Esophagus (tissue), 2 donors: ENCODE results near the gene BGLAP. TPM values are rescaled to one million over a fixed set of nuclear protein-coding genes. Genes with fewer than 3 reads are reported as not detected.

Experiments used
- H3K27ac ChIP-seq, 2 donors: one replicate each; pipeline ENCODE4 v1.5.1; 2013; ENCODE audit warnings: low read depth in 2 of 2, mild to moderate bottlenecking in 2 of 2, inconsistent platforms in 1 of 2, low read length in 1 of 2, moderate library complexity in 1 of 2
- H3K27me3 ChIP-seq, 2 donors: one replicate each; pipeline ENCODE4 v1.6.1; 2013; ENCODE audit warnings: low read length in 2 of 2, control low read depth in 1 of 2, mild to moderate bottlenecking in 1 of 2; ENCODE audit not compliant: insufficient read depth in 2 of 2, control insufficient read depth in 1 of 2
- H3K36me3 ChIP-seq, 2 donors: one replicate each; pipeline ENCODE4 v1.6.1; 2013; ENCODE audit warnings: low read length in 1 of 2; ENCODE audit not compliant: control insufficient read depth in 2 of 2, insufficient read depth in 2 of 2
- H3K4me1 ChIP-seq, 2 donors: one replicate each; pipeline ENCODE4 v1.6.1; 2013; ENCODE audit warnings: low read length in 1 of 2; ENCODE audit not compliant: control insufficient read depth in 2 of 2, insufficient read depth in 2 of 2
- H3K4me3 ChIP-seq, 2 donors: one replicate each; pipeline ENCODE4 v1.5.1; 2013; ENCODE audit warnings: low read length in 2 of 2, mild to moderate bottlenecking in 2 of 2, low read depth in 1 of 2, moderate library complexity in 1 of 2
- H3K9me3 ChIP-seq, 2 donors: one replicate each; pipeline ENCODE4 v1.6.1; 2013; ENCODE audit warnings: mild to moderate bottlenecking in 2 of 2, low read depth in 1 of 2, low read length in 1 of 2, moderate library complexity in 1 of 2; ENCODE audit not compliant: control insufficient read depth in 2 of 2, insufficient read depth in 1 of 2
- WGBS, 2 donors: extraction: QIAGEN DNeasy Blood & Tissue Kit; methylation state at CpG; one replicate each; pipeline ENCODE4 v1.1.7; 2013; 5-methylcytosine and 5-hydroxymethylcytosine counted together
- polyA plus RNA-seq, 2 donors: library from polyadenylated mRNA; stranded (reverse); fragments of 200-250 nt; gene quantifications; one replicate each; pipeline ENCODE4 v1.2.3, GENCODE V29; 2013
- donor health status: healthy with polysubstance abuse.
- donor health status: Bipolar disorder and iron deficiency.

Gene BGLAP
- polyA plus RNA-seq, 2 donors: 0.41 to 0.81 TPM

DNA sequence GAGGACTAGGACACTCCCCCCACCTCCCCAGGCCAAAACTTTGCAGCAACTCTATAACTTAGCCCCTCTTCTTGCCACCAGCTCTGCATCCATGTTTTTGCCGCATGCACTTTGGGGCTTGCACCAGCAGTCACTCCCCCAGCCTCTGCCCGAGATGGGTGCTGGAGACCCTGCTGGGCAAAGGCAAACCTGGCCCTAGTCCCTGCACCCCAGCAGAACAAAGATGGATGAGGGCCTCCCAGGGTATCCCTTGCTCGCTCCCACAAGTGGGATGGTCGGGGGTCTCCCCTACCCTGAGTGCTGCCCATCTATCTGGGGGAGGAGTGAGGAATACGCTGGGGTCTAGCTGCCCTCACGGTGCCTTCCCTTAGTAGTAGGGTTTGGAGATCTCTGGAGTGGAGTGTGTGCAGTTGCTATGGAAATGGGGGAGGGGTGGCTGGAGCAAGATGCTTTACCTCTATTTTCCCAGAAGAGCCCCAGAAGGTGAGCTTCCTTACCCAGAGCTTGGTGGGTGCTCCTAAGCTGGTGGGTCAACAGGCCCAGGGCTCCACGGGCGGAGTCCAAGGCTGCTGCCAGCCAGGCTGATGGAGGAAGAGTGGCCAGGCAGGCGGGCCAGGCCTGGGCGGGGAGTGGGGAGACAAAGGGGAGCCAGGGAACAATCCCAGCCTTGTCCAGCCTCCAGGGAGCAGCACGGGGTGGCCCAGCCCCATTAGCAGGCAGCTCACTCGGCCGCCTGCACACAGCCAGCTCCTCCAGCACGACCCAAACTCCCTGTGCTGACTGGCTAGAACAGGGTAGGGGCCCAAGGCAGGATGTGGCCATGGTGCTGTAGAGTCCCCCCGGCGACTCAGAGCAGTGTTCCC is 5.7 kb downstream of the BGLAP start, which contains the start of gene PAQR6:
Gene PAQR6 (minus strand): TSS at position 597 of the 863 bp plus-strand sequence. CDS start 1,325 bp downstream, outside the sequence.
- peaks cover 4 to 31% of the 10 kb centered on the region in 2 donors for H3K4me1 ChIP-seq
- no peaks in the 10 kb centered on the region for H3K27me3 ChIP-seq
- H3K27ac ChIP-seq: peak within 1 kb of the TSS; percentile 11 to 44
- H3K36me3 ChIP-seq: peaks cover 23 to 35% of the 10 kb centered on the region in 2 donors
- H3K9me3 ChIP-seq: peaks cover 0 to 2% of the 10 kb centered on the region in 2 donors
- 35 to 39% methylated on average over 16 of the region's 16 CpGs for WGBS, 2 donors
- no peak within 1 kb of the TSS for H3K4me3 ChIP-seq

GRCh38 chr1:156248323-156248683 is 6.3 kb downstream of the BGLAP start:
- Histone ChIP-seq H3K36me3 (peaks cover 23 to 41% of the 10 kb centered on the region in 2 donors), H3K9me3 (peaks cover 0 to 2% of the 10 kb centered on the region in 2 donors), H3K27ac (peak overlapping the region; percentile 11 to 44), H3K4me1 (peaks cover 4 to 31% of the 10 kb centered on the region in 2 donors), H3K27me3 (no peaks in the 10 kb centered on the region), H3K4me3 (no peak overlapping the region)
- WGBS, 2 donors: 66 to 93% methylated on average over 3 to 4 of the region's 4 CpGs

DNA sequence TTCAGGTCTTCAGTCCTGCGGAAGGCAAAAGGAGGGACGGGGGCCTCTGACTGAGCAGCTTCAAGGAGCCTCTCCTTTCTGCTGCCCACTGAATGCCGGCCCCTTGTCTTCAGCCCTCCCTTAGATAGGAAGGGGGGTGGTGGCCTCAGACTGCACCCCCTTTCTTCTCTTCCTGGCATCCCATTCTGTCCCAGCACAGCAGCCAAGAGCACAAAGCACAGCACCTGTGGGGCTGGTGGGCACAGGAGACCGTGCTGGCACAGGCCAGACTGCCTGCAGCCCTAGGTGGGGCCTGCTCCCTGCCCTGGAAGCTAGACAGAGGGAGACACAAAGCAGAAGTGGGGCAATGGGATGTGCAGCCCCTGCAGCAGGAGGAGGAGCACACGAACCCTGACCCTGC is 7.6 kb downstream of the BGLAP start:
- 74 to 75% methylated on average over 5 of the region's 5 CpGs for WGBS, 2 donors
- Histone ChIP-seq H3K4me3 (no peak overlapping the region), H3K9me3 (no peaks in the 10 kb centered on the region), H3K27me3 (no peaks in the 10 kb centered on the region), H3K36me3 (peaks cover 26 to 48% of the 10 kb centered on the region in 2 donors), H3K4me1 (peaks cover 4 to 31% of the 10 kb centered on the region in 2 donors), H3K27ac (no peak overlapping the region)

DNA sequence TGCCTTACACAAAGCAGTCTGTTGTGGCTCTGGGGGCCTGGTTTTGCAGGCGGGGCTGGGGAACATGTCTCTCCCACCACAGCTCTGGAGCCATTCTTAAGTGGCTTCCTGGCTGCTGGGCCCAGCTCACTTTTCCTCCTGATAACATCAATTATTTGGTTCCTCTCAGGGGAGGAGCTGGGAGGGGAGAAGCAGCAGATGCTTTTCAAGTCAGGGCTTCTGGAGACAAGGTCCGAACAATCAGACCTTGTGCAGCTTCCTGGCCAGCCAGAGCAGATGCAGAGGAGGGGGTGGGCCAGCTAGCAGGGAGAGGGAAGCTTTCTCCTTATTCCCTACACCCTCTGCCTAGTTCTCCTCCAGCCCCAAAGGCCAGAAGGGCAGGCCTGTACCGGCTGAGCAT is 9.5 kb downstream of the BGLAP start:
- Histone ChIP-seq H3K27ac (no peak overlapping the region), H3K36me3 (peaks cover 33 to 52% of the 10 kb centered on the region in 2 donors), H3K4me3 (no peak overlapping the region), H3K27me3 (no peaks in the 10 kb centered on the region), H3K9me3 (no peaks in the 10 kb centered on the region), H3K4me1 (peaks cover 2 to 15% of the 10 kb centered on the region in 2 donors)
- WGBS, 2 donors: 28 to 43% methylated on average over 3 of the region's 3 CpGs

DNA sequence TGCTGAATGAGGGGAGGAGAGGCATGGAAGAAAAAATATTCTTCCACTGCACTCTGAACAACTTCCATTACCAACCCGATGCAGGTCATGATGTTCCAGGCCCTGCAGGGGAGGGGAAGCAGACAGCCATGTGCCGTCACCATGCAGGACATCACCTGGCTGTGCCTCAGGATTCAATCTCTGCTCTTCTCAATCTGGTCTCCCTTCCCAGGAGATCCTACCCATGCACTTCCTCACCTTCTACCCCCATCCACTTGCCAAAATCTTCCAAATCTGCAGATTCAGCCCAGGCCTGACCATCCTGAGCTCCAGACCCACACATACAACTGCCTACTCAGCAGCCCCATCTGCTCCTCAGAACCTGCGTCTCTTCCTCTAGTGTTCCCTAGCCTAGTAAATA is 11.7 kb downstream of the BGLAP start:
- Histone ChIP-seq H3K36me3 (peaks cover 44 to 66% of the 10 kb centered on the region in 2 donors), H3K4me1 (peaks cover under 1 to 2% of the 10 kb centered on the region in 2 donors), H3K27me3 (no peaks in the 10 kb centered on the region), H3K4me3 (no peak overlapping the region), H3K9me3 (no peaks in the 10 kb centered on the region), H3K27ac (no peak overlapping the region)
- WGBS, 2 donors: 93% methylated on average over 3 of the region's 3 CpGs

DNA sequence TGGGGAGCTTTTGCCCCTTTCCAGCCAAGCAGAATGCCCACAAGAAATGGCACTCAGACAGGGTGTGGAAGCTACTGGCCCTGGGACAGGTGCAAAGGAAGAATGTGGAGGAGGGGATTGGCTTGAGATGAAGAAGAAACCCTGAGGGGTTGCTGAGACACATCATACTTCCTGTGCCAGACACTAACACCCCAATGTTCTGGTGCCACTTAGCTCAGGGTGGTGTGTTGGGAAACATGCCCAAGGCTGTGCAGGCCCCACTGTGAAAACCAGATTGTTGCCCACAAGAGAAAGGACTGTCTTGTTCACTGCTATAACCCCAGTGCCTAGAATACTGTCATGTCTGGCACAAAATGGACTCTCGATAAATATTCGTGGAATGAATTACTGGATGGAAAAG is 15.7 kb downstream of the BGLAP start:
- Histone ChIP-seq H3K27me3 (no peaks in the 10 kb centered on the region), H3K4me1 (peaks cover 0 to 4% of the 10 kb centered on the region in 2 donors), H3K27ac (no peak overlapping the region), H3K36me3 (peaks cover 47 to 61% of the 10 kb centered on the region in 2 donors), H3K4me3 (no peak overlapping the region), H3K9me3 (no peaks in the 10 kb centered on the region)
- WGBS, 2 donors: 58 to 80% methylated on average over 2 of the region's 2 CpGs

DNA sequence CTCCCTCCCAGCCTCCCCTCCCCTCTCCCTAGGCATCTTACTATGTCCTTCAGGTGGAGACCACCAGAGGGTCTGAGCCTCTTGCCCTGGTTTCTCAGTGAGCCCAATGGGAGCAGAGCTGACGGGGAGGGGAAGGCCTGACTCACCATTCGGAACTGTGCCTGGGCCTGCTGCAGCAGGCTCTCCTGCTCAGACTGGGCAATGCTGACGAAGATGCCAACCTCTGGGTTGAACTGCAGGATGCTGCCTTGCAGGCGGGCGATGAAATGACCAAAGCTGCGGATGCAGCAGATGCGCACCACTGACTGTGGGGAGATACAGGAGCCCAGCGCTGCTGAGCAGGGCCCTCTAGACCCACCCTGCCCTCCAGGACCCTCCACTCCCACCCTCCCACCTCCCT is 16.9 kb downstream of the BGLAP start:
- peaks cover 46 to 56% of the 10 kb centered on the region in 2 donors for H3K36me3 ChIP-seq

DNA sequence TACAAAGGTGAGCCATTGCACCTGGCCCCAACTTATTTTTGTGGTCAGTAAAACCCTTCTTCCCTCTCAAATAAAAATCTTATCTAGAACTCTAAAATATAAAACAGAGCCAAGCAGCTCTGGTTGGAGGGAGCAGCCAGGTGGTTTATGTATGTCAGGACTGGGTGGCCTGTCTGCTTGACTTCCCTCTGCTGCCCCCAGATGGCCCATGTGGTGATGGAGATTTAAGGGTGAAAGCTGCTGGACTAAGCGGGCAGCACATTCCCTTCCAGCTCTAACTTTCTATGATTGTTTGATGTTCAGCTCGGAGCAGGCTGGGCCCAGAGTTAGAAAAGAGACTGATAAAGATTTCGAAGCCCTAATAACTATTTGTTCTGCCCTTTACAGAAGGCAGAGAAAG is 17.8 kb downstream of the BGLAP start:
- Histone ChIP-seq H3K9me3 (no peaks in the 10 kb centered on the region), H3K27ac (no peak overlapping the region), H3K4me1 (peaks cover 0 to 7% of the 10 kb centered on the region in 2 donors), H3K4me3 (no peak overlapping the region), H3K36me3 (peaks cover 46 to 56% of the 10 kb centered on the region in 2 donors), H3K27me3 (no peaks in the 10 kb centered on the region)
- WGBS, 2 donors: 85 to 86% methylated on average over 3 of the region's 3 CpGs

More for the DNA sequence above, 16.9 kb downstream of the BGLAP start:
- Histone ChIP-seq H3K27ac (peak overlapping the region in 1 of 2 donors; percentile 26), H3K27me3 (no peaks in the 10 kb centered on the region), H3K4me1 (peaks cover 0 to 7% of the 10 kb centered on the region in 2 donors), H3K4me3 (no peak overlapping the region), H3K9me3 (no peaks in the 10 kb centered on the region)
- 62 to 81% methylated on average over 7 to 8 of the region's 8 CpGs for WGBS, 2 donors

DNA sequence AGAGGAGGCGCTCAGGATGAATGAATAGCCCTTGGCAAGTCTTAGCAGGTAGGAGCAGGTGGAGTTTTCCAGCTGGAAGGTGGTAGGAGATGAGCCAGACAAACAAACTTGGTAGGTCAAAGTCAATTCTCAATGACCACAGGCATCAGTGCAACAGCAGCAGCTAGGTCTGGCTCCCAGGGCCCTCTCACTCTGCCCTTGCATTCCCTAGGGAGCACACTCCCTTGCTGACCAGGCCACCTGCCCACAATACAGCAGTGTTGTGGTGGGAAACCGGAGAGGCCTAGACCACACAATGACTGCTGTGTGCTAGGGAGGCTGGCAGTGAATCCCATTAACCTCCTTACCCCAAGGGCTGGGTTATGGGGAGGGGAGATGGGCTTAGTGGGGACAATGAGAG is 18.9 kb downstream of the BGLAP start:
- Histone ChIP-seq H3K27me3 (no peaks in the 10 kb centered on the region), H3K36me3 (peaks cover 52 to 65% of the 10 kb centered on the region in 2 donors), H3K4me1 (peaks cover 0 to 7% of the 10 kb centered on the region in 2 donors), H3K27ac (no peak overlapping the region), H3K9me3 (no peaks in the 10 kb centered on the region), H3K4me3 (no peak overlapping the region)
- whole genome bisulfite sequencing, 2 donors: 75 to 88% methylated on average over 2 of the region's 2 CpGs
